Measurements from ENCODE around the gene TLCD2. TPM values are rescaled to one million over a fixed set of nuclear protein-coding genes. Genes with fewer than 3 reads are reported as not detected.

Gene TLCD2
- total and polyA plus RNA-seq, 9 of the 15 experiments (the other 6 are each of a cell fraction or from before 2014, with no cell fraction given): 0.10 to 0.89 (median 0.58) TPM

DNA sequence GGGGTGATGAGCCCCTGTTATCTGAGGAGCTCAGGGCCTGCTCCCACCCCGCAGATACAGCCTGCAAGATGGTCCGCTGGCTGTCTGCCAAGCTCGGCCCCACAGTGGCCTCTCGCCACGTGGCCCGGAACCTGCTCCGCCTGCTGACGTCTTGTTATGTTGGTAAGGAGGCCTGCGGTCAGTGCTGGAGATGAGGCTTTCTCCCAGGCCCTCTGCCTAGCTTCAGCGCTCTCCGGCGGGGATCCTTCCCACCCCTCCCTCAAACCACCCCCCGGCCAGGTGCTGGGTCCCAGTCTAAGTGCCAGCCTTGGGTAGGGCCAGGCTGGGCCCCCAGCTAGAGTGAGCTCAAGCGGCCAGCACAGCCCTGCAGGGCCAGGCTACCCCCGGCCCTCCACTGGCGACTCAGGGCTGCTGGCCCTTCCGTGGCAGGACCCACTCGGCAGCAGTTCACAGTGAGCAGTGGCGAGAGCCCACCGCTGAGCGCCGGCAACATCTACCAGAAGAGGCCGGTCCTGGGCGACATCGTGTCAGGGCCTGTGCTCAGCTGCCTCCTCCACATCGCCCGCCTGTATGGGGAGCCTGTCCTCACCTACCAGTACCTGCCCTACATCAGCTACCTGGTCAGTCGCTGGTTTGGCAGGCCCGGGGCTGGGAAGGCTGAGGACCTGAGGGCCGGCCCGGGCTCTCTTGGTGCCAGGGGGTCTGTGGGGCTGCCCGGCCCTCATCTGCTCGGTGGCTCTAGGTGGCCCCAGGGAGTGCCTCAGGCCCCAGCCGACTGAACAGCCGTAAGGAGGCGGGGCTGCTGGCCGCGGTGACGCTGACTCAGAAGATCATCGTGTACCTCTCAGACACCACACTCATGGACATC lies 20.4 kb upstream of the TLCD2 start (continued):
- TF ChIP-seq, protein P1, sequence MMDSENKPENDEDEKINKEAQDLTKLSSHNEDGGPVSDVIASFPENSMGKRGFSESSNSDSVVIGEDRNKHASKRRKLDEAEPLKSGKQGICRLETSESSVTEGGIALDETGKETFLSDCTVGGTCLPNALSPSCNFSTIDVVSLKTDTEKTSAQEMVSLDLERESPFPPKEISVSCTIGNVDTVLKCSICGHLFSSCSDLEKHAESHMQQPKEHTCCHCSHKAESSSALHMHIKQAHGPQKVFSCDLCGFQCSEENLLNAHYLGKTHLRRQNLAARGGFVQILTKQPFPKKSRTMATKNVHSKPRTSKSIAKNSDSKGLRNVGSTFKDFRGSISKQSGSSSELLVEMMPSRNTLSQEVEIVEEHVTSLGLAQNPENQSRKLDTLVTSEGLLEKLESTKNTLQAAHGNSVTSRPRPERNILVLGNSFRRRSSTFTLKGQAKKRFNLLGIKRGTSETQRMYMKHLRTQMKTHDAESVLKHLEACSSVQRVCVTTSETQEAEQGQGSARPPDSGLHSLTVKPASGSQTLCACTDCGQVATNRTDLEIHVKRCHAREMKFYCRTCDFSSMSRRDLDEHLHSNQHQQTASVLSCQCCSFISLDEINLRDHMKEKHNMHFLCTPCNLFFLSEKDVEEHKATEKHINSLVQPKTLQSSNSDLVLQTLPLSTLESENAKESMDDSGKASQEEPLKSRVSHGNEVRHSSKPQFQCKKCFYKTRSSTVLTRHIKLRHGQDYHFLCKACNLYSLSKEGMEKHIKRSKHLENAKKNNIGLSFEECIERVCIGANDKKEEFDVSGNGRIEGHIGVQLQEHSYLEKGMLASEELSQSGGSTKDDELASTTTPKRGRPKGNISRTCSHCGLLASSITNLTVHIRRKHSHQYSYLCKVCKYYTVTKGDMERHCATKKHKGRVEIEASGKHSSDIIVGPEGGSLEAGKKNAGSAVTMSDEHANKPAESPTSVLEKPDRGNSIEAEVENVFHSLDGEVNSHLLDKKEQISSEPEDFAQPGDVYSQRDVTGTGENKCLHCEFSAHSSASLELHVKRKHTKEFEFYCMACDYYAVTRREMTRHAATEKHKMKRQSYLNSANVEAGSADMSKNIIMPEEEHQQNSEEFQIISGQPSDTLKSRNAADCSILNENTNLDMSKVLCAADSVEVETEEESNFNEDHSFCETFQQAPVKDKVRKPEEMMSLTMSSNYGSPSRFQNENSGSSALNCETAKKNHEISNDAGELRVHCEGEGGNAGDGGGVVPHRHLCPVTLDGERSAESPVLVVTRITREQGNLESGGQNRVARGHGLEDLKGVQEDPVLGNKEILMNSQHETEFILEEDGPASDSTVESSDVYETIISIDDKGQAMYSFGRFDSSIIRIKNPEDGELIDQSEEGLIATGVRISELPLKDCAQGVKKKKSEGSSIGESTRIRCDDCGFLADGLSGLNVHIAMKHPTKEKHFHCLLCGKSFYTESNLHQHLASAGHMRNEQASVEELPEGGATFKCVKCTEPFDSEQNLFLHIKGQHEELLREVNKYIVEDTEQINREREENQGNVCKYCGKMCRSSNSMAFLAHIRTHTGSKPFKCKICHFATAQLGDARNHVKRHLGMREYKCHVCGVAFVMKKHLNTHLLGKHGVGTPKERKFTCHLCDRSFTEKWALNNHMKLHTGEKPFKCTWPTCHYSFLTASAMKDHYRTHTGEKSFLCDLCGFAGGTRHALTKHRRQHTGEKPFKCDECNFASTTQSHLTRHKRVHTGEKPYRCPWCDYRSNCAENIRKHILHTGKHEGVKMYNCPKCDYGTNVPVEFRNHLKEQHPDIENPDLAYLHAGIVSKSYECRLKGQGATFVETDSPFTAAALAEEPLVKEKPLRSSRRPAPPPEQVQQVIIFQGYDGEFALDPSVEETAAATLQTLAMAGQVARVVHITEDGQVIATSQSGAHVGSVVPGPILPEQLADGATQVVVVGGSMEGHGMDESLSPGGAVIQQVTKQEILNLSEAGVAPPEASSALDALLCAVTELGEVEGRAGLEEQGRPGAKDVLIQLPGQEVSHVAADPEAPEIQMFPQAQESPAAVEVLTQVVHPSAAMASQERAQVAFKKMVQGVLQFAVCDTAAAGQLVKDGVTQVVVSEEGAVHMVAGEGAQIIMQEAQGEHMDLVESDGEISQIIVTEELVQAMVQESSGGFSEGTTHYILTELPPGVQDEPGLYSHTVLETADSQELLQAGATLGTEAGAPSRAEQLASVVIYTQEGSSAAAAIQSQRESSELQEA (IDR thresholded peaks at IDR 0.05; ENCODE audit: low read depth): no peak
- peak; percentile 69 for TF ChIP-seq TAL1 (IDR thresholded peaks at IDR 0.05)
- no peak for TF ChIP-seq NFE2L1 (tag; IDR thresholded peaks at IDR 0.05; ENCODE audit: borderline replicate concordance, low read depth)
- no peak for TF ChIP-seq TOE1 (IDR thresholded peaks at IDR 0.05; ENCODE audit: borderline replicate concordance)
- TF ChIP-seq TOE1 (CRISPR knock-in tag; IDR thresholded peaks at IDR 0.05; ENCODE audit: borderline replicate concordance, low read depth): no peak; the same call in 1 of the 2 replicates
- no peak for TF ChIP-seq ADNP (tag; IDR thresholded peaks at IDR 0.05)
- TF ChIP-seq BRCA1 (IDR thresholded peaks at IDR 0.05): no peak
- TF ChIP-seq BRCA1 (CRISPR knock-in tag; IDR thresholded peaks at IDR 0.05): no peak
- peak in 2 of 3 experiments; percentile 5 to 25 for TF ChIP-seq YY1 (IDR thresholded peaks at IDR 0.05; ENCODE audit: borderline replicate concordance in 1 of 3, control insufficient read depth in 1 of 3, extremely low read depth in 1 of 3, insufficient read depth in 3 of 3, insufficient read length in 1 of 3, insufficient replicate concordance in 2 of 3, low read depth in 1 of 3, low read length in 2 of 3)
- TF ChIP-seq, protein P2, sequence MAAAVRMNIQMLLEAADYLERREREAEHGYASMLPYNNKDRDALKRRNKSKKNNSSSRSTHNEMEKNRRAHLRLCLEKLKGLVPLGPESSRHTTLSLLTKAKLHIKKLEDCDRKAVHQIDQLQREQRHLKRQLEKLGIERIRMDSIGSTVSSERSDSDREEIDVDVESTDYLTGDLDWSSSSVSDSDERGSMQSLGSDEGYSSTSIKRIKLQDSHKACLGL (CRISPR knock-in tag; IDR thresholded peaks at IDR 0.05; ENCODE audit: borderline replicate concordance, poor library complexity, severe bottlenecking): no peak
- TF ChIP-seq PTBP1 (IDR thresholded peaks at IDR 0.05; ENCODE audit: low read depth, low read length): no peak
- TF ChIP-seq, protein P3, sequence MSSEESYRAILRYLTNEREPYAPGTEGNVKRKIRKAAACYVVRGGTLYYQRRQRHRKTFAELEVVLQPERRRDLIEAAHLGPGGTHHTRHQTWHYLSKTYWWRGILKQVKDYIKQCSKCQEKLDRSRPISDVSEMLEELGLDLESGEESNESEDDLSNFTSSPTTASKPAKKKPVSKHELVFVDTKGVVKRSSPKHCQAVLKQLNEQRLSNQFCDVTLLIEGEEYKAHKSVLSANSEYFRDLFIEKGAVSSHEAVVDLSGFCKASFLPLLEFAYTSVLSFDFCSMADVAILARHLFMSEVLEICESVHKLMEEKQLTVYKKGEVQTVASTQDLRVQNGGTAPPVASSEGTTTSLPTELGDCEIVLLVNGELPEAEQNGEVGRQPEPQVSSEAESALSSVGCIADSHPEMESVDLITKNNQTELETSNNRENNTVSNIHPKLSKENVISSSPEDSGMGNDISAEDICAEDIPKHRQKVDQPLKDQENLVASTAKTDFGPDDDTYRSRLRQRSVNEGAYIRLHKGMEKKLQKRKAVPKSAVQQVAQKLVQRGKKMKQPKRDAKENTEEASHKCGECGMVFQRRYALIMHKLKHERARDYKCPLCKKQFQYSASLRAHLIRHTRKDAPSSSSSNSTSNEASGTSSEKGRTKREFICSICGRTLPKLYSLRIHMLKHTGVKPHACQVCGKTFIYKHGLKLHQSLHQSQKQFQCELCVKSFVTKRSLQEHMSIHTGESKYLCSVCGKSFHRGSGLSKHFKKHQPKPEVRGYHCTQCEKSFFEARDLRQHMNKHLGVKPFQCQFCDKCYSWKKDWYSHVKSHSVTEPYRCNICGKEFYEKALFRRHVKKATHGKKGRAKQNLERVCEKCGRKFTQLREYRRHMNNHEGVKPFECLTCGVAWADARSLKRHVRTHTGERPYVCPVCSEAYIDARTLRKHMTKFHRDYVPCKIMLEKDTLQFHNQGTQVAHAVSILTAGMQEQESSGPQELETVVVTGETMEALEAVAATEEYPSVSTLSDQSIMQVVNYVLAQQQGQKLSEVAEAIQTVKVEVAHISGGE (CRISPR knock-in tag; IDR thresholded peaks at IDR 0.05): peak in 1 of 3 experiments; percentile 58; a peak in 1 of 6 replicates
- TF ChIP-seq ZFP30 (CRISPR knock-in tag; IDR thresholded peaks at IDR 0.05; ENCODE audit: borderline replicate concordance): no peak
